CD4-positive, alpha-beta T cell treated with Interleukin-2 at 100 ng/mL for 4 hours (primary cell): ENCODE data around the gene ACLY.
"Not testable (repeated sequence)": the region's sequence is repeated elsewhere in the genome, so short reads cannot be mapped to it uniquely, and the experiment has no call there.

Source experiments
- DNase-seq: peaks from one replicate; pipeline ENCODE4 v3.0.0-alpha.2; 2020; ENCODE audit warnings: low spot score

Gene ACLY

DNA sequence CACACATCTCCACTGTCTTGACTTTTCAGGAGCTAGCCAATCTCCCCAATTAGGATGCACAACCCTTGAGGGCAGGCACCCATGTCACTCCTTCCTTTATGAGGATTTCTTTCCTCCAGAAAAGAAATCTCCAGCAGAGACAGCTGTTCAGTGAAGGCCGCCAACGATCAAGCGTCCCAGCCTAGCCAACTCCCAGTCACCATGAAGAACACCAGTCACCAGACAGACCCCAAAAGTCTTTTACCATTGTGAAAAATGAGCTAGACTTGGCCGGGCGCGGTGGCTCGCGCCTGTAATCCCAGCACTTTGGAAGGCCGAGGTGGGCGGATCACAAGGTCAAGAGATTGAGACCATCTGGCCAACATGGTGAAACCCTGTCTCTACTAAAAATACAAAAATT is 88.8 kb downstream of the ACLY start:
- DNase-seq = not testable (repeated sequence)

DNA sequence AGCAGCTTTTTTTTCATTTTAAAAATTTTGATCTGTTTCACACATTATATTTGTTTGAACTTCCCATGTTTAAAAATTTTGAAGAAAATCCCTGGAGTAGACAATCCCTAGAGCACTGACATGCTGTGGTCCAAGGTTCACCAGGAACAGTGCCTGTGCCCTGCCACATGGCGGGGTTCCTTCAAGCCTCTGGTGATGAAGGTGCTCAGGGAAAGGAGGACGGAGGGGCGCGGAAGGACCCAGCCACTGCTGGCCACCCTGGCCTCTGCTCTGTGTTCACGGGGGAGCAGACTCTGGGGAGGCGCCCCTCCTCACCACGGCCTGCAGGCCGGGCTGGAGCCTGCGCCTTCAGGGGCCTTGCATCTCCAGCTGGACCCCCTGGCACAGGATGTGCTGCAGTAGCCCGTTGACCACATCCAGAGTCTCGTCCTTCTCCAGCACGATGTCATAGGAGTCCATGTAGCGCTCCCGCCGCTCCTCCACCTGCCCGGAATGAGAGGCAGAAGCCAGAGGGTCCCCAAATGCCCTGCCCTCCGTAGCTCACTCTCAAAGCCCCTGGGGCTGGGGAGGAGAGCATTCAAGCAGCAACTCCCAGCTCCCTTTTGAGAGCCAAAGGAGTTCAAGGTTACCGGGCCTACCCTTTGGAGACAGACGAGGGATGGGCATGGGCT is 93.4 kb downstream of the ACLY start:
- DNase-seq = no peak

DNA sequence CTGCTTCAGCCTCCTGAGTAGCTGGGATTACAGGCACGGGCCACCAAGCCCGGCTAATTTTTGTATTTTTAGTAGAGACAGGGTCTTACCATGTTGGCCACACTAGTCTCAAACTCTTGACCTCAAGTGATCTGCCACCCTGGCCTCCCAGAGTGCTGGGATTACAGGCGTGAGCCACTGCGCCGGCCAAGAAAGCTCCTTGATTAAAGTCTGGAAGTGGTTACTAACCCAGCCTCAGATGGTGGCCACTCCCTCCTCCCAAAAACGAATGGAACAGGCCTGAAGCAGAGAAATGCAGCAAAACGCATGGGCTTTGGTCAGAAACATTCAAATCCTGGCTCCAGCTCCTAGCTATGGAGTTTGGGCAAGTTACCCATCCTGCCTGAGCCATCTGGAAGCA is 94.7 kb downstream of the ACLY start:
- DNase-seq = no peak

DNA sequence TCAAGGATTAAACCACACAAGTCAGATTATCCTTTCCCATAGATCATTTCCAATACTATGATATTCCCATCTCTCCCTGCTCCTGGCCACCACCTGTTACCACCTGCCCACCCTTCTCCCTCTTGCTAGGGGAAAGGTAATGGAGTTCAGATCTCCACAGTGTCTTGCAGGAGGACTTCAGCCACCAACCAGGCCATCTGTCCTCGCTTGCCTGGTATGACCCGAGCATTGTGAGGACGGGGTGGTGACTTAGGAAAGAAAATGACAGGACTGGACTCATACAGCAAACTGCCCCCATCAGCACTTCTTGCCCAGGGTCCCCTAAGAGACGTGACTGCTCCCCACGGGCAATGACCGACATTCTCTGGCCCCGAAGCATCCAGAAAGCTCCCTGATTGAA is 95.2 kb downstream of the ACLY start:
- no peak for DNase-seq

DNA sequence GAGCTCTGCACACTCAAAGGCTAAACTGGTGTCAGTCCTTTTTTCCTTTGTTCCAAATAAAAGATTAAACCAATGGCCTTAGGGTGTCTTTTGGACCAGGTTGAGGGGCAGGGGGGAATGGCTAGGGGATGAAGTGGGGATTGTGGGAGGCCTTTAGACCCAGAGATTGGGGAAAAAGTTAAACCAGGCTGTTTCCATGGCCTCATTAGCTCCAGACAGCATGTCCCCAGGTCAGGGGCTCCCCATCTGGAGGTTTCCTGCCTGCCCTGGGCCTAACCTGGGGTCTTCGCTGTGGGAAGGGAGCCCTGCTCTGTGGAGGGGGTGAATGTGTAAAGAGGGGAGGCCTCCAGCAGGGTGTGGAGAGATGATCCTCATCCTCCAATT is 95.6 kb downstream of the ACLY start:
- DNase-seq = no peak

DNA sequence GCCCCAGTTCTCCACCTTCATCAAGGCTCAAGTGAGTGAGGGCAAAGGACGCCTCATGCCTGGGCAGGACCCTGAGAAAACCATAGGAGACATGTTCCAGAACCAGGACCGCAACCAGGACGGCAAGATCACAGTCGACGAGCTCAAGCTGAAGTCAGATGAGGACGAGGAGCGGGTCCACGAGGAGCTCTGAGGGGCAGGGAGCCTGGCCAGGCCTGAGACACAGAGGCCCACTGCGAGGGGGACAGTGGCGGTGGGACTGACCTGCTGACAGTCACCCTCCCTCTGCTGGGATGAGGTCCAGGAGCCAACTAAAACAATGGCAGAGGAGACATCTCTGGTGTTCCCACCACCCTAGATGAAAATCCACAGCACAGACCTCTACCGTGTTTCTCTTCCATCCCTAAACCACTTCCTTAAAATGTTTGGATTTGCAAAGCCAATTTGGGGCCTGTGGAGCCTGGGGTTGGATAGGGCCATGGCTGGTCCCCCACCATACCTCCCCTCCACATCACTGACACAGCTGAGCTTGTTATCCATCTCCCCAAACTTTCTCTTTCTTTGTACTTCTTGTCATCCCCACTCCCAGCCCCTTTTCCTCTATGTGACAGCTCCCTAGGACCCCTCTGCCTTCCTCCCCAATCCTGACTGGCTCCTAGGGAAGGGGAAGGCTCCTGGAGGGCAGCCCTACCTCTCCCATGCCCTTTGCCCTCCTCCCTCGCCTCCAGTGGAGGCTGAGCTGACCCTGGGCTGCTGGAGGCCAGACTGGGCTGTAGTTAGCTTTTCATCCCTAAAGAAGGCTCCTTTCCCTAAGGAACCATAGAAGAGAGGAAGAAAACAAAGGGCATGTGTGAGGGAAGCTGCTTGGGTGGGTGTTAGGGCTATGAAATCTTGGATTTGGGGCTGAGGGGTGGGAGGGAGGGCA is 96.3 kb downstream of the ACLY start:
- DNase-seq = no peak

DNA sequence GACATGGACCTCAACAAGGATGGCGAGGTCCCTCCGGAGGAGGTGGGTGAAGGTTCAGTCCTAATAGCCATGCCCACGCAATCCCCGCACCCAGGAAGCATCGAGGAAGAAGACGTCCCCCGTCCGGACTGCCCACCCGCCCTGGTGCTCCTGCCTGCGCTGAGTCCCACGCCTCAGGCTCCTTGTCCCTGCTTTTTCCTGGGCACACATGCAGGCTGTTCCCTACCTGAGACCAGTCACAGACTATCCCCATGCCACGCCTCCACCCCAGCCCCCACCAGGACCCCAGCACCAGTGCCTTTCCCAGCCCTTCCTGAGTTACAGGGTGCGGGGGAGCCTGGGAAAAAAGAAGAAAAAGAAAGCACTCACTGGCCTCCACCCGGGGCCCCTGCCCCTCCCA is 97.0 kb downstream of the ACLY start:
- DNase-seq = no peak

DNA sequence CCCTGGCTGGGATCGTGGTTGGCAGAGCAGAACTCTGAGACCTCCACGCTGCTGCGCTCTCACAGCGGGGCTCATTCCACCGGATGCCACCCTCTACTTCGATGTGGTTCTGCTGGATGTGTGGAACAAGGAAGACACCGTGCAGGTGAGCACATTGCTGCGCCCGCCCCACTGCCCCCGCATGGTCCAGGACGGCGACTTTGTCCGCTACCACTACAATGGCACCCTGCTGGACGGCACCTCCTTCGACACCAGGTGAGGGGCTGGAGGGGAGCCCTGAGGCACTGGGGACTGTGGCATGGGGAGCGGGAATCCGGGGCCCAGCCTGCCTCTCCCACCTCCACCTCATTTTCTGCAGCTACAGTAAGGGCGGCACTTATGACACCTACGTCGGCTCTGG is 100.7 kb downstream of the ACLY start:
- no peak for DNase-seq
